Parathyroid adenoma (tissue), 2 donors: Measurements from ENCODE around the gene LRRC39.

ENCODE experiments used
- H2AFZ ChIP-seq: fragments of 300-600 bp; sonication (generic); one replicate; pipeline ENCODE4 v1.7.0; 2017; ENCODE audit warnings: antibody characterized with exemption, mild to moderate bottlenecking
- H3K27ac ChIP-seq: fragments of 300-600 bp; sonication (generic); one replicate; pipeline ENCODE4 v1.7.0; 2017
- H3K27me3 ChIP-seq: fragments of 300-600 bp; sonication (generic); one replicate; pipeline ENCODE4 v1.7.0; 2017; ENCODE audit warnings: low read length; ENCODE audit not compliant: control insufficient read depth, insufficient read depth
- H3K36me3 ChIP-seq: fragments of 300-600 bp; sonication (generic); one replicate; pipeline ENCODE4 v1.7.0; 2017; ENCODE audit warnings: low read length; ENCODE audit not compliant: control insufficient read depth, insufficient read depth
- H3K4me1 ChIP-seq: fragments of 300-600 bp; sonication (generic); one replicate; pipeline ENCODE4 v1.7.0; 2017; ENCODE audit warnings: control low read depth
- H3K4me2 ChIP-seq: fragments of 300-600 bp; sonication (generic); one replicate; pipeline ENCODE4 v1.7.0; 2017; ENCODE audit warnings: low read length
- H3K4me3 ChIP-seq: fragments of 300-600 bp; sonication (generic); one replicate; pipeline ENCODE4 v1.7.0; 2017; ENCODE audit warnings: low read depth, low read length
- H3K79me2 ChIP-seq: fragments of 300-600 bp; sonication (generic); one replicate; pipeline ENCODE4 v1.7.0; 2017; ENCODE audit warnings: control low read depth
- H3K9ac ChIP-seq: fragments of 300-600 bp; sonication (generic); one replicate; pipeline ENCODE4 v1.7.0; 2017; ENCODE audit warnings: mild to moderate bottlenecking
- H3K9me3 ChIP-seq: fragments of 300-600 bp; sonication (generic); one replicate; pipeline ENCODE4 v1.7.0; 2017; ENCODE audit warnings: low read length; ENCODE audit not compliant: control insufficient read depth
- TF ChIP-seq, protein P1 (sequence below): fragments of 300-600 bp; sonication (generic); IDR thresholded peaks from one replicate; pipeline ENCODE4 v1.7.0; 2017; ENCODE audit warnings: antibody characterized with exemption, mild to moderate bottlenecking
- donor health status: primary hyperparathyroidism.

Gene LRRC39

DNA sequence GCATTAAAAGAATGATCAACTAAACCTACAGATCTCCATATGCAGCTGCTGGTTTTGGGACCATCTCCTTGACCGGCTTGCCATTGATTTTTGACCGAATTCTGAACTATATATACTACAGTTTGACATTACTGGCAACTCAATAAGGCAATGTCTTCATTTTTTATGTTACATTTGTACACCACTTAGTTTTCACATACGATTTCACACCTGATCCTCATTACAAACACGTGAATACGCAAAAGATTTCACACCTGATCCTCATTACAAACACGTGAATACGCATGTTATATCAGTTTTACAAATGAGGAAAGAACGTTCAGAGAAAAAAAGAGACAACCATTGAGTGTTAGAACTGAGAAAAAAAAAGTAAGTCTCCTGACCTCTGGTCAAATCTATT lies 46.4 kb downstream of the LRRC39 start:
- H3K9me3 ChIP-seq = no peaks in the 10 kb centered on the region
- TF ChIP-seq, protein P1, sequence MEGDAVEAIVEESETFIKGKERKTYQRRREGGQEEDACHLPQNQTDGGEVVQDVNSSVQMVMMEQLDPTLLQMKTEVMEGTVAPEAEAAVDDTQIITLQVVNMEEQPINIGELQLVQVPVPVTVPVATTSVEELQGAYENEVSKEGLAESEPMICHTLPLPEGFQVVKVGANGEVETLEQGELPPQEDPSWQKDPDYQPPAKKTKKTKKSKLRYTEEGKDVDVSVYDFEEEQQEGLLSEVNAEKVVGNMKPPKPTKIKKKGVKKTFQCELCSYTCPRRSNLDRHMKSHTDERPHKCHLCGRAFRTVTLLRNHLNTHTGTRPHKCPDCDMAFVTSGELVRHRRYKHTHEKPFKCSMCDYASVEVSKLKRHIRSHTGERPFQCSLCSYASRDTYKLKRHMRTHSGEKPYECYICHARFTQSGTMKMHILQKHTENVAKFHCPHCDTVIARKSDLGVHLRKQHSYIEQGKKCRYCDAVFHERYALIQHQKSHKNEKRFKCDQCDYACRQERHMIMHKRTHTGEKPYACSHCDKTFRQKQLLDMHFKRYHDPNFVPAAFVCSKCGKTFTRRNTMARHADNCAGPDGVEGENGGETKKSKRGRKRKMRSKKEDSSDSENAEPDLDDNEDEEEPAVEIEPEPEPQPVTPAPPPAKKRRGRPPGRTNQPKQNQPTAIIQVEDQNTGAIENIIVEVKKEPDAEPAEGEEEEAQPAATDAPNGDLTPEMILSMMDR = no peak
- no peak overlapping the region for H3K27ac ChIP-seq
- no peaks in the 10 kb centered on the region for H3K36me3 ChIP-seq
- H2AFZ ChIP-seq = no peak overlapping the region
- H3K27me3 ChIP-seq = no peaks in the 10 kb centered on the region
- H3K9ac ChIP-seq = no peak overlapping the region
- no peak overlapping the region for H3K4me3 ChIP-seq
- H3K4me1 ChIP-seq = peaks cover 2% of the 10 kb centered on the region
- H3K4me2 ChIP-seq = peak overlapping the region; percentile 86
- no peaks in the 10 kb centered on the region for H3K79me2 ChIP-seq

DNA sequence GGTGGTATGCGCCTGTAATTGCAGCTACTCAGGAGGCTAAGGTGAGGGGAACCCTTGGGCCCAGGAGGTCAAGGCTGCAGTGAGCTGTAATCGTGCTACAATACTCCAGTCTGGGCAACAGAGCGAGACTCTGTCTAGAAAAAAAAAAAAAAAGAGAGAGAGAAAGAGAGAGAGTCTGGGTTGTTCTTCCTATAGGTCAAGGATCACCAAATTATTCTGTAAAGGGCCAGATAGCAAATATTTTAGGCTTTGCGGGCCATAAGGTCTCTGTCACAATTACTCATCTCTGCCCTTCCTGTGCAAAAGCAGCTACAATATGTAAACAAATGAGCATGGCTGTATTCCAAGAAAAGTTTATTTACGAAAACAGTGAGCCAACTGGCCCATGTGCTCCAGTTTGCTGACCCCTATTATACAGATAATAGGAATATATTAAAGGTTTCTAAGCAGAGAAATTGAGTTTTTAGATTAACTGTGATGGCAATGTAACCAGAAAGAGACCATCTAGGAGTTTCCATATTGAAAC lies 47.4 kb downstream of the LRRC39 start:
- peaks cover 2% of the 10 kb centered on the region for H3K4me1 ChIP-seq

DNA sequence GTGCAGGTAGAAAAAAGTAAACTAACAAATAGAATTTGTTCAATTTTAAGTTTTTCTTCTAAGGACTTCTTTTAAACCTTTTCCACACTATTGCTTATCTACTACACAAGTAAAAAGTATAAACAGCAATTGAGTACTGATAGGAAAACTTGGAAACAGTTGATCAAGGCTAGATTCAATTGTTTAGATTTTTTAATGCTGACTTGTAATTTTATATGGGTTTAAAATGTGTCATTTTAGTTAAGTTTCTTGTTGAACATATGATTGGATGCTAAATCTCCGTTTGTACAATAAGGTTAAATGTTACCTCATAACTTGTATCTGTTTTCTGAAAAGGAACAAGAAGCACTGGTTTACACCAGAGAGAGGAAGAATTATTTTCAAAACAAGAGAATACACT lies 50.8 kb downstream of the LRRC39 start:
- H3K9ac ChIP-seq = no peak overlapping the region
- H3K36me3 ChIP-seq = no peaks in the 10 kb centered on the region
- H3K4me3 ChIP-seq = no peak overlapping the region
- H2AFZ ChIP-seq = no peak overlapping the region
- TF ChIP-seq, protein P1 = no peak
- H3K4me1 ChIP-seq = no peaks in the 10 kb centered on the region
- H3K27me3 ChIP-seq = no peaks in the 10 kb centered on the region
- no peak overlapping the region for H3K27ac ChIP-seq
- H3K79me2 ChIP-seq = no peaks in the 10 kb centered on the region
- H3K4me2 ChIP-seq = no peak overlapping the region
- no peaks in the 10 kb centered on the region for H3K9me3 ChIP-seq

More for the DNA sequence above, 47.4 kb downstream of the LRRC39 start:
- TF ChIP-seq, protein P1 = no peak
- Histone ChIP-seq H3K27me3 (no peaks in the 10 kb centered on the region), H2AFZ (no peak overlapping the region), H3K4me2 (no peak overlapping the region), H3K36me3 (no peaks in the 10 kb centered on the region), H3K4me3 (no peak overlapping the region), H3K27ac (no peak overlapping the region), H3K79me2 (no peaks in the 10 kb centered on the region), H3K9ac (no peak overlapping the region), H3K9me3 (no peaks in the 10 kb centered on the region)

DNA sequence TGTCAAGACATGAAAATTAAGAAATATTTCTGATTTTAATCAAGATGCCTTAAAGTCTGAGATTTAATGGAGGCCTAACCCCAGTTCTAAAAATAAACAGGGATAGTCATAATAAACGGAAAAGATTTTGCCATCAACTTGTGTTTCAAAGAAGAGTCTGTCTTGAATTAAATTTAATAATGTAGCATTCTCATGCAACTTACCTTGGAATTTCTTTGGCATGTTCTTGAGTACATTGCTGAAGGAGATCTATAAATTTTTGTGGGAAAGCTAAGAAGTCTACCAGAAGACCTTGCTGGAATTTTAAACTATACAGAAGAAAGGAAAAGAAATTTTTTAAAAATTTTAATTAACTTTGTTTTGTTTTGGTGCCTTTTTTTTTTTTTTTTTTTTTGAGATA lies 55.9 kb downstream of the LRRC39 start:
- no peak overlapping the region for H3K27ac ChIP-seq

DNA sequence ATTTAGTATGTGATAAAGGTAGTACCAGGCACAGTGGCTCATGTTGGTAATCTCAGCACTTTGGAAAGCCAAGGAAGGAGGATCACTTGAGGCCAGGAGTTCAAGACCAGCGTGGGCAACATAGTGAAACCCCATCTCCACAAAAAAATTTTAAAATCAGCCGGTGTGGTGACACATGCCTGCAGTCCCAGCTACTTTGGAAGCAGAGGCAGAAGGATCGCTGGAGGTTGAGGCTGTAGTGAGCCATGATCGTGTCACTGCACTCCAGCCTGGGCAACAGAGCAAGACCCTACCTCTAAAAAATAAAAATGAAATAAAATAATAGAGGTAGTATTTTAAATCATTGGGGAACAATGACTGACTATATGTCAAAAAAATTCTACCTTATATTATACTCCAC lies 62.5 kb downstream of the LRRC39 start:
- H3K27ac ChIP-seq = no peak overlapping the region
- H3K4me2 ChIP-seq = no peak overlapping the region
- H3K4me3 ChIP-seq = no peak overlapping the region
- no peak overlapping the region for H3K9ac ChIP-seq
- TF ChIP-seq, protein P1 = no peak
- H3K79me2 ChIP-seq = no peaks in the 10 kb centered on the region
- H3K4me1 ChIP-seq = no peaks in the 10 kb centered on the region
- H3K9me3 ChIP-seq = no peaks in the 10 kb centered on the region
- no peaks in the 10 kb centered on the region for H3K27me3 ChIP-seq
- H3K36me3 ChIP-seq = no peaks in the 10 kb centered on the region
- no peak overlapping the region for H2AFZ ChIP-seq

More for the DNA sequence above, 55.9 kb downstream of the LRRC39 start:
- Histone ChIP-seq H3K4me2 (no peak overlapping the region), H3K4me3 (no peak overlapping the region), H2AFZ (no peak overlapping the region), H3K9me3 (no peaks in the 10 kb centered on the region), H3K27me3 (no peaks in the 10 kb centered on the region), H3K4me1 (no peaks in the 10 kb centered on the region), H3K9ac (no peak overlapping the region), H3K79me2 (no peaks in the 10 kb centered on the region), H3K36me3 (no peaks in the 10 kb centered on the region)
- TF ChIP-seq, protein P1 = no peak
